ENCODE measurements around the gene NECTIN1. TPM values are rescaled to one million over a fixed set of nuclear protein-coding genes. Genes with fewer than 3 reads are reported as not detected.

Gene NECTIN1
- total RNA-seq, 2 experiments from 2014 or later = 5.8 to 14.3 TPM

DNA sequence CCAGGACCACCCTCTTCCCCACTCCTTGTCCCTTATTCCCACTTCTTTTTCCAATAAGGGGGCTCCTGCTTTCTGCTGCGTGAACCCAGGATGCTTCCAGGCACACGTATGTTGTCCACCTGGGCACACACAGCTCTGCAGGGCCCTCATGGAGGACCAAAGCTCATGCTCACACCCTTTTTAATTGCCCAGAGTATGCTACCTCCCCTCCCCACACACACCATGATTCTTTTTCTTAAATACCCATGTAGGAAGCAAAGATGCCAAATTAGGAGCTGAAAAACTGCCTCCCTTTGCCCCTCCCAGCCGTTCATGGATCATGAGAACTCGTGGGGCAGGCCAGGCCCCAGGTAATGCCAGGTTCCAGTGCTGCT is 5.1 kb downstream of the NECTIN1 start:
- H2AFZ ChIP-seq (ENCODE audit: low read length) = no peak overlapping the region
- no peak overlapping the region for H3K27ac ChIP-seq (ENCODE audit: low read depth, low read length, poor library complexity, severe bottlenecking)
- H4K20me1 ChIP-seq (ENCODE audit: insufficient read depth, low read length) = no peaks in the 10 kb centered on the region
- peaks cover 26% of the 10 kb centered on the region for H3K4me1 ChIP-seq (ENCODE audit: insufficient read depth, low read length, poor library complexity, severe bottlenecking)
- no peaks in the 10 kb centered on the region for H3K9me3 ChIP-seq (ENCODE audit: low read length)
- no peaks in the 10 kb centered on the region for H3K9me2 ChIP-seq (ENCODE audit: insufficient read depth, low read length)
- intact Hi-C loops (cut with micrococcal nuclease; ENCODE audit: unreplicated experiment) = loop anchor here (10.0 kb wide), 1 partner anchor 381 kb away; no protein-coding TSS in a partner anchor
- DNase-seq (ENCODE audit: low spot score) = no peak
- no TSS peak for BruUV-seq (replicated peaks)
- ChIA-PET CTCF (ENCODE audit: unreplicated experiment) (no interaction called here), POLR2A (interaction anchor here (0.9 to 1.1 kb wide), 3 partner anchors 15 to 54 kb away, joined by 3 to 5 read pairs (median 3); no protein-coding TSS in a partner anchor)
- no peak overlapping the region for H3K4me3 ChIP-seq (ENCODE audit: low read depth, low read length, poor library complexity, severe bottlenecking)
- H3K79me2 ChIP-seq (ENCODE audit: insufficient read depth, low read depth, low read length) = no peaks in the 10 kb centered on the region
- H3K4me2 ChIP-seq (ENCODE audit: low read length) = no peak overlapping the region
- TF ChIP-seq EZH2phosphoT487 (IDR thresholded peaks at IDR 0.05; ENCODE audit: borderline replicate concordance, low read depth, low read length) = no peak
- TF ChIP-seq, protein P1, sequence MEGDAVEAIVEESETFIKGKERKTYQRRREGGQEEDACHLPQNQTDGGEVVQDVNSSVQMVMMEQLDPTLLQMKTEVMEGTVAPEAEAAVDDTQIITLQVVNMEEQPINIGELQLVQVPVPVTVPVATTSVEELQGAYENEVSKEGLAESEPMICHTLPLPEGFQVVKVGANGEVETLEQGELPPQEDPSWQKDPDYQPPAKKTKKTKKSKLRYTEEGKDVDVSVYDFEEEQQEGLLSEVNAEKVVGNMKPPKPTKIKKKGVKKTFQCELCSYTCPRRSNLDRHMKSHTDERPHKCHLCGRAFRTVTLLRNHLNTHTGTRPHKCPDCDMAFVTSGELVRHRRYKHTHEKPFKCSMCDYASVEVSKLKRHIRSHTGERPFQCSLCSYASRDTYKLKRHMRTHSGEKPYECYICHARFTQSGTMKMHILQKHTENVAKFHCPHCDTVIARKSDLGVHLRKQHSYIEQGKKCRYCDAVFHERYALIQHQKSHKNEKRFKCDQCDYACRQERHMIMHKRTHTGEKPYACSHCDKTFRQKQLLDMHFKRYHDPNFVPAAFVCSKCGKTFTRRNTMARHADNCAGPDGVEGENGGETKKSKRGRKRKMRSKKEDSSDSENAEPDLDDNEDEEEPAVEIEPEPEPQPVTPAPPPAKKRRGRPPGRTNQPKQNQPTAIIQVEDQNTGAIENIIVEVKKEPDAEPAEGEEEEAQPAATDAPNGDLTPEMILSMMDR (conservative IDR thresholded peaks at IDR 0.05; ENCODE audit: low read length) = no peak
- H3K36me3 ChIP-seq (ENCODE audit: insufficient read depth, low read length) = no peaks in the 10 kb centered on the region

DNA sequence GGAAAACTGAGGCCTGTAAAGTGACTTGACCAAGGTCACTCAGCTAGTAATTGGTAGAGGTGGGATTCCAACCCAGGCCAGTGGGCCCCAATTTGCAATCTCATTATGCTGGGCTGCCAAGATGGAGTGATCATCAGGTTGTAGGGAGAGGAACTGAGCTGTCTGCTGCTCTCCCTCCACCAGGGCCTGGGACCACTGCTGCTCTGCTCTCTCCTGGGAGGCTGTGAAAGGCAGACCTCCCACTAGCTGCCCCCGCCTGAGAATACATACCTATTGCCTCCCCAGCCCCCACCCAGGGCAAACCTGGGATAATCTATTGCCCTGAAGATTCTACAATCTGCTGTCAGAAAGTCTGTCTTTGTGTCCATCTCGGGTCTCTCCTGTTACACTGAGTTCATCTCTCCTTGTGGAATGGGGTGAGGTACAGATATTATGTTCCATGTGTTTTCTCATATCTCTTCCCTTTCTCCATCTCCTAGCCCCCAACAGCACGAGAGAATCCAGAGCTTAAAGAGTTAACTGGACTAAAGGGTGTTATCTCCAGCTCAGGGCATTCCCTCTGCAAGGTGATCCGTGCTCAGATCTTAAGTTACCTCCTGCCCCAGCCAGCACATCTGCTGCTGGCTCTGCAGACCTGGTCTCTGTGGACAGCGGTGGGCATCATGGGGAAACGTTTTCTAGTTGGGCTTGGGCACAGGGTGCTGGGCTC is 5.6 kb downstream of the NECTIN1 start:
- TF ChIP-seq EZH2phosphoT487 (IDR thresholded peaks at IDR 0.05; ENCODE audit: borderline replicate concordance, low read depth, low read length) = no peak
- TF ChIP-seq, protein P1 (conservative IDR thresholded peaks at IDR 0.05; ENCODE audit: low read length) = no peak
- Histone ChIP-seq H2AFZ (ENCODE audit: low read length) (no peak overlapping the region), H3K4me3 (ENCODE audit: low read depth, low read length, poor library complexity, severe bottlenecking) (no peak overlapping the region), H3K79me2 (ENCODE audit: insufficient read depth, low read depth, low read length) (no peaks in the 10 kb centered on the region), H3K4me1 (ENCODE audit: insufficient read depth, low read length, poor library complexity, severe bottlenecking) (peaks cover 25% of the 10 kb centered on the region), H3K9me2 (ENCODE audit: insufficient read depth, low read length) (no peaks in the 10 kb centered on the region), H3K36me3 (ENCODE audit: insufficient read depth, low read length) (no peaks in the 10 kb centered on the region), H4K20me1 (ENCODE audit: insufficient read depth, low read length) (no peaks in the 10 kb centered on the region), H3K27ac (ENCODE audit: low read depth, low read length, poor library complexity, severe bottlenecking) (no peak overlapping the region), H3K4me2 (ENCODE audit: low read length) (no peak overlapping the region), H3K9me3 (ENCODE audit: low read length) (no peaks in the 10 kb centered on the region)
- intact Hi-C loops (cut with micrococcal nuclease; ENCODE audit: unreplicated experiment) = loop anchor here (10.0 kb wide), 1 partner anchor 381 kb away; no protein-coding TSS in a partner anchor
- POLR2A ChIA-PET = interaction anchor here (0.6 to 1.1 kb wide), 4 partner anchors 14 to 1738 kb away, joined by 3 to 5 read pairs (median 4); no protein-coding TSS in a partner anchor
- no peak for DNase-seq (ENCODE audit: low spot score)
- no TSS peak for BruUV-seq (replicated peaks)
- CTCF ChIA-PET (ENCODE audit: unreplicated experiment) = no interaction called here

DNA sequence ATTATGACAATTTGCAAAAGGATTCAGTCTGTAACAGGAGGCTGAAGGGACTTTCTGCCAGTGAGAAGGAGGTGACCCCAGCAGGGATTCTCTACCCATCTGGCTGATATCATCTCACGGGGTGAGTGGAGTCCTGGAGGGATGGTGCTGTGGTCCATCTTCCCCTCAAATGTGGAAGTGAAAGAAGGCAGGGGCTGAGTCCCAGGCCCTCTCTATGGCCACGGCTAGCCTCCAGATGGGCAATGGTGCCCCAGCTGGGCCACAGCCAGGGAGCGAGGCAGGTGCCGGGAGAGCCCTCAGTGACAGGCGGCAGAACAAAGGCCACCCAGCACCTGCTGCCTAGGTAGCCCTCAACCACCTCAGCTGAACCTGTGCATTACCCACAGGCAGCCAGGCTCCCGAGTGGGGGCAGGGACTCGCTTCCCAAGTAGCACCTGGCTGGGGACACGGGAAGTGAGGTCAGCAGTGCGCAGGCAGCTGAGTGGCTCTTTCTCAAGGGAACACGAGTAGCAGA is 6.7 kb downstream of the NECTIN1 start:
- Histone ChIP-seq H3K4me1 (ENCODE audit: insufficient read depth, low read length, poor library complexity, severe bottlenecking) (peaks cover 15% of the 10 kb centered on the region), H3K79me2 (ENCODE audit: insufficient read depth, low read depth, low read length) (no peaks in the 10 kb centered on the region), H4K20me1 (ENCODE audit: insufficient read depth, low read length) (no peaks in the 10 kb centered on the region), H3K9me2 (ENCODE audit: insufficient read depth, low read length) (no peaks in the 10 kb centered on the region), H3K4me2 (ENCODE audit: low read length) (no peak overlapping the region), H3K4me3 (ENCODE audit: low read depth, low read length, poor library complexity, severe bottlenecking) (no peak overlapping the region), H2AFZ (ENCODE audit: low read length) (no peak overlapping the region), H3K27ac (ENCODE audit: low read depth, low read length, poor library complexity, severe bottlenecking) (no peak overlapping the region), H3K9me3 (ENCODE audit: low read length) (no peaks in the 10 kb centered on the region), H3K36me3 (ENCODE audit: insufficient read depth, low read length) (no peaks in the 10 kb centered on the region)
- no TSS peak for BruUV-seq (replicated peaks)
- ChIA-PET POLR2A (no interaction called here), CTCF (ENCODE audit: unreplicated experiment) (no interaction called here)
- TF ChIP-seq, protein P1 (conservative IDR thresholded peaks at IDR 0.05; ENCODE audit: low read length) = no peak
- TF ChIP-seq EZH2phosphoT487 (IDR thresholded peaks at IDR 0.05; ENCODE audit: borderline replicate concordance, low read depth, low read length) = no peak
- no peak for DNase-seq (ENCODE audit: low spot score)
- intact Hi-C loops (cut with micrococcal nuclease; ENCODE audit: unreplicated experiment) = loop anchor here (10.0 kb wide), 1 partner anchor 382 kb away; no protein-coding TSS in a partner anchor

Data from OCI-LY7 (cell line).